GM10847 (cell line): Measurements from ENCODE around the gene TRIM14.

Source experiments
- POLR2A ChIP-seq: IDR thresholded peaks from 2 replicates; pipeline ENCODE4 v1.6.1; 2011; ENCODE audit not compliant: insufficient read length; ENCODE audit errors: extremely low read depth

TRIM14 gene

GRCh38 chr9:98080326-98080725, 38.7 kb downstream of the TRIM14 start:
- TF ChIP-seq POLR2A: no peak

- no peak for TF ChIP-seq POLR2A
Measured at GRCh38 chr9:98078895-98079294, 40.1 kb downstream of the TRIM14 start.

- no peak for TF ChIP-seq POLR2A
Measured at GRCh38 chr9:98075332-98075805, 43.7 kb downstream of the TRIM14 start.

- TF ChIP-seq POLR2A: no peak
Measured at GRCh38 chr9:98074115-98074990, 44.7 kb downstream of the TRIM14 start.

GRCh38 chr9:98071737-98072136, 47.3 kb downstream of the TRIM14 start:
- no peak for TF ChIP-seq POLR2A

GRCh38 chr9:98070704-98071103, 48.3 kb downstream of the TRIM14 start:
- TF ChIP-seq POLR2A: no peak

- no peak for TF ChIP-seq POLR2A
Measured at GRCh38 chr9:98069551-98069950, 49.5 kb downstream of the TRIM14 start.

GRCh38 chr9:98067184-98067583, 51.8 kb downstream of the TRIM14 start:
- no peak for TF ChIP-seq POLR2A

GRCh38 chr9:98066235-98066634, 52.8 kb downstream of the TRIM14 start:
- TF ChIP-seq POLR2A: no peak

- no peak for TF ChIP-seq POLR2A
Measured at GRCh38 chr9:98064623-98065392, 54.2 kb downstream of the TRIM14 start.

- no peak for TF ChIP-seq POLR2A
Measured at GRCh38 chr9:98062161-98062560, 56.9 kb downstream of the TRIM14 start.

GRCh38 chr9:98057138-98057799, 61.8 kb downstream of the TRIM14 start:
- TF ChIP-seq POLR2A: no peak

GRCh38 chr9:98056269-98057137, 62.5 kb downstream of the TRIM14 start, which contains the start of gene NANS:
Gene NANS, plus strand, starts transcription at chr9:98056732. Its CDS starts 77 bp downstream, at chr9:98056809.
- TF ChIP-seq POLR2A: peak; percentile 98

GRCh38 chr9:98054376-98054951, 64.6 kb downstream of the TRIM14 start:
- TF ChIP-seq POLR2A: no peak

- no peak for TF ChIP-seq POLR2A
Measured at GRCh38 chr9:98050351-98050750, 68.7 kb downstream of the TRIM14 start.
